NCI-H1436 (cell line): ENCODE measurements around the gene NF1.

Experiments used
- DNase-seq: peaks from one replicate; lab custom pipeline; 2025; lab: John Stamatoyannopoulos, UW

NF1 gene

GRCh38 chr17:31404028-31404949, 309.5 kb downstream of the NF1 start:
- DNase-seq = no peak

- no peak for DNase-seq
Observed at GRCh38 chr17:31405890-31406371, 311.2 kb downstream of the NF1 start.

- no peak for DNase-seq
Observed at GRCh38 chr17:31408586-31408985, 313.8 kb downstream of the NF1 start.

- no peak for DNase-seq
Observed at GRCh38 chr17:31411707-31412285, 317.0 kb downstream of the NF1 start.

GRCh38 chr17:31412511-31412910, 317.7 kb downstream of the NF1 start:
- no peak for DNase-seq

- DNase-seq = no peak
Observed at GRCh38 chr17:31413081-31413799, 318.5 kb downstream of the NF1 start.

- no peak for DNase-seq
Observed at GRCh38 chr17:31413874-31414549, 319.2 kb downstream of the NF1 start.

GRCh38 chr17:31414550-31414918, 319.8 kb downstream of the NF1 start:
- DNase-seq = no peak

- DNase-seq = no peak
Observed at GRCh38 chr17:31415004-31415454, 320.3 kb downstream of the NF1 start.

GRCh38 chr17:31415640-31416502, 321.1 kb downstream of the NF1 start:
- no peak for DNase-seq

- DNase-seq = no peak
Observed at GRCh38 chr17:31416503-31416923, 321.7 kb downstream of the NF1 start.

- no peak for DNase-seq
Observed at GRCh38 chr17:31417051-31417792, 322.4 kb downstream of the NF1 start.

- DNase-seq = no peak
Observed at GRCh38 chr17:31418773-31419350, 324.1 kb downstream of the NF1 start.

GRCh38 chr17:31422443-31422842, 327.7 kb downstream of the NF1 start:
- no peak for DNase-seq

- DNase-seq = no peak
Observed at GRCh38 chr17:31424944-31425281, 330.1 kb downstream of the NF1 start.

GRCh38 chr17:31425282-31426040, 330.7 kb downstream of the NF1 start:
- DNase-seq = peak; percentile 2
